A673 (cell line): ENCODE data around the gene ALDH1L2. TPM values are rescaled to one million over a fixed set of nuclear protein-coding genes. Genes with fewer than 3 reads are reported as not detected.

Source experiments
- BruUV-seq: library from RNA; stranded (reverse); fragments of 400-500 nt; replicated peaks from 2 replicates; lab custom pipeline; 2021; lab: Mats Ljungman, UMichigan
- CTCF ChIA-PET: fragments of 300-600 bp; sonication (Branson Sonifier 250); formaldehyde crosslinking; loops from one replicate; lab custom pipeline; 2022; ENCODE audit warnings: antibody characterized with exemption; lab: Charles Lee
- POLR2A ChIA-PET: fragments of 300-600 bp; sonication (Branson Sonifier 250); formaldehyde crosslinking; loops from one replicate; lab custom pipeline; 2022; ENCODE audit warnings: antibody characterized with exemption; ENCODE audit not compliant: low non-redundant PET; lab: Charles Lee
- DNase-seq: peaks from one replicate; pipeline ENCODE4 v3.0.0-alpha.2; 2015; ENCODE audit warnings: low spot score
- H3K27ac ChIP-seq: fragments of 200-600 bp; sonication (generic); 2 replicates; pipeline ENCODE4 v1.5.1; 2016; ENCODE audit warnings: mixed run types, low read depth, mild to moderate bottlenecking, mixed read lengths, antibody characterized with exemption, low read length; ENCODE audit not compliant: poor library complexity, severe bottlenecking
- H3K27me3 ChIP-seq: fragments of 200-600 bp; sonication (generic); replicated peaks from 2 replicates; pipeline ENCODE4 v1.6.1; 2017; ENCODE audit warnings: mixed run types, low read depth, mild to moderate bottlenecking, mixed read lengths, antibody characterized with exemption, low read length; ENCODE audit not compliant: insufficient read depth, poor library complexity
- H3K36me3 ChIP-seq: fragments of 200-600 bp; sonication (generic); 2 replicates; pipeline ENCODE4 v1.6.1; 2016; ENCODE audit warnings: mixed run types, mild to moderate bottlenecking, mixed read lengths, antibody characterized with exemption, low read length; ENCODE audit not compliant: insufficient read depth, poor library complexity, severe bottlenecking
- H3K4me1 ChIP-seq: fragments of 200-600 bp; sonication (generic); 2 replicates; pipeline ENCODE4 v1.6.1; 2017; ENCODE audit warnings: mixed run types, mild to moderate bottlenecking, mixed read lengths, antibody characterized with exemption, low read length; ENCODE audit not compliant: insufficient read depth, poor library complexity, severe bottlenecking
- H3K4me3 ChIP-seq: fragments of 200-600 bp; sonication (generic); 2 replicates; pipeline ENCODE4 v1.5.1; 2016; ENCODE audit warnings: low read depth, mixed run types, mild to moderate bottlenecking, mixed read lengths, low read length; ENCODE audit not compliant: poor library complexity, severe bottlenecking
- H3K9me3 ChIP-seq: fragments of 200-600 bp; sonication (generic); 2 replicates; pipeline ENCODE4 v1.6.1; 2016; ENCODE audit warnings: mixed run types, low read depth, mild to moderate bottlenecking, mixed read lengths, antibody characterized with exemption, low read length; ENCODE audit not compliant: poor library complexity, severe bottlenecking
- EZH2 ChIP-seq: fragments of 200-600 bp; sonication (generic); IDR thresholded peaks from 2 replicates; pipeline ENCODE4 v1.6.1; 2017; ENCODE audit warnings: borderline replicate concordance, low read depth, mild to moderate bottlenecking, mixed read lengths, antibody characterized with exemption, low read length; ENCODE audit not compliant: poor library complexity, severe bottlenecking
- intact Hi-C: fragments of 100-400 bp; cut with micrococcal nuclease; formaldehyde crosslinking; loops from one replicate; pipeline ENCODE4 v1.10.0; 2022; ENCODE audit not compliant: unreplicated experiment
- total RNA-seq: library from RNA; stranded (reverse); gene quantifications from 2 replicates; pipeline ENCODE4 v1.2.3, GENCODE V29; 2021
- TF ChIP-seq, protein P1 (sequence below): fragments of 300-800, 200-600 bp; sonication (generic); conservative IDR thresholded peaks from 2 replicates; pipeline ENCODE4 v1.5.1; 2017; ENCODE audit warnings: low read depth, mild to moderate bottlenecking, antibody characterized with exemption, low read length, moderate library complexity, mixed read lengths

The ALDH1L2 gene
- total RNA-seq, 1 experiment from 2014 or later: 3.4 TPM

DNA sequence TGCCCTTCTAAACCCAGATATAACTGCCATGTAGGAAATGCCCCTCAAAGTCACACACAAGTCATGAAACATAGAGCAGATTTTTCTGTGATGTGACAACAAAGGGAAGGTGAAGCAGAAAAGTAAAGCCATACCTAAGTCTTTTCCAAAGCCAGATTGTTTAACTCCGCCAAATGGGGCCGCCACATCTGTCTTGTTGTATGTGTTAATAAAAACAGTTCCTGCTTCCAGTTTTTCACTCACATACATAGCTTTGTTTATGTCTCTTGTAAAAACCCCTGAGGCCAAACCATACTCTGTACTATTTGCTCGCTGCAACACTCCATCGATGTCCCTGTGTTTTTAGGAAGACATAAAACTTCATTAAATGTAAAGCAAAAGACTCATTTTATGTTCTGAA, 57.8 kb downstream of the ALDH1L2 start:
- ChIA-PET CTCF (no interaction called here), POLR2A (no interaction called here)
- Histone ChIP-seq H3K36me3 (no peaks in the 10 kb centered on the region), H3K27ac (no peak overlapping the region), H3K4me3 (no peak overlapping the region), H3K4me1 (no peaks in the 10 kb centered on the region), H3K27me3 (no peaks in the 10 kb centered on the region), H3K9me3 (no peaks in the 10 kb centered on the region)
- TF ChIP-seq, protein P1, sequence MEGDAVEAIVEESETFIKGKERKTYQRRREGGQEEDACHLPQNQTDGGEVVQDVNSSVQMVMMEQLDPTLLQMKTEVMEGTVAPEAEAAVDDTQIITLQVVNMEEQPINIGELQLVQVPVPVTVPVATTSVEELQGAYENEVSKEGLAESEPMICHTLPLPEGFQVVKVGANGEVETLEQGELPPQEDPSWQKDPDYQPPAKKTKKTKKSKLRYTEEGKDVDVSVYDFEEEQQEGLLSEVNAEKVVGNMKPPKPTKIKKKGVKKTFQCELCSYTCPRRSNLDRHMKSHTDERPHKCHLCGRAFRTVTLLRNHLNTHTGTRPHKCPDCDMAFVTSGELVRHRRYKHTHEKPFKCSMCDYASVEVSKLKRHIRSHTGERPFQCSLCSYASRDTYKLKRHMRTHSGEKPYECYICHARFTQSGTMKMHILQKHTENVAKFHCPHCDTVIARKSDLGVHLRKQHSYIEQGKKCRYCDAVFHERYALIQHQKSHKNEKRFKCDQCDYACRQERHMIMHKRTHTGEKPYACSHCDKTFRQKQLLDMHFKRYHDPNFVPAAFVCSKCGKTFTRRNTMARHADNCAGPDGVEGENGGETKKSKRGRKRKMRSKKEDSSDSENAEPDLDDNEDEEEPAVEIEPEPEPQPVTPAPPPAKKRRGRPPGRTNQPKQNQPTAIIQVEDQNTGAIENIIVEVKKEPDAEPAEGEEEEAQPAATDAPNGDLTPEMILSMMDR: no peak
- no peak for TF ChIP-seq EZH2
- intact Hi-C loops: no loop called here
- no peak for DNase-seq
- BruUV-seq: no TSS peak

DNA sequence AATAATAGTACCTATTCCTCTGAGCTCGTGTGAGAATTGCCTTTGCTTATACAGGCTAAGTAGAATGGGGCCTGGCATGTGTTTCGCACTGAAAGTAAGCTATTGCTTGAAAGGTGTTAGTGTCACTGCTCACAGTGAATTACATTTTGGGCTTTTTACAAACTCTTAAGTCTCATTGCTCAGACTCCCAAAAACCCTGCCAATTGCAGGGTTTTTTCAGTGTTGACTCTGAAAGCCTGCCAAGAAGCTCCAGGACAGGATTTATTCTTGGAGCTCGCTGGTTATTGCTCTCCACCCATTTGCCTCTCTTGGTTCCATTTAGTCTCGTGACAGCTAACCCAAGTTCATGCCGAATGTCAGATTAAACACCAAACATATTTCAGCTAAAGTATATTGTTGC, 58.4 kb downstream of the ALDH1L2 start:
- POLR2A ChIA-PET: no interaction called here
- CTCF ChIA-PET: no interaction called here
- Histone ChIP-seq H3K27me3 (no peaks in the 10 kb centered on the region), H3K9me3 (no peaks in the 10 kb centered on the region), H3K4me3 (no peak overlapping the region), H3K36me3 (no peaks in the 10 kb centered on the region), H3K4me1 (no peaks in the 10 kb centered on the region), H3K27ac (no peak overlapping the region)
- no peak for DNase-seq
- no peak for TF ChIP-seq EZH2
- TF ChIP-seq, protein P1: no peak
- intact Hi-C loops: no loop called here
- BruUV-seq: no TSS peak

- Histone ChIP-seq H3K4me3 (no peak overlapping the region), H3K27ac (no peak overlapping the region), H3K4me1 (no peaks in the 10 kb centered on the region), H3K36me3 (no peaks in the 10 kb centered on the region), H3K27me3 (no peaks in the 10 kb centered on the region), H3K9me3 (no peaks in the 10 kb centered on the region)
- intact Hi-C loops: no loop called here
- TF ChIP-seq, protein P1: no peak
- TF ChIP-seq EZH2: no peak
- DNase-seq: no peak
- BruUV-seq: no TSS peak
- POLR2A ChIA-PET: no interaction called here
- CTCF ChIA-PET: no interaction called here
Observed at GRCh38 chr12:105024928-105025327, 59.3 kb downstream of the ALDH1L2 start.
